ENCODE results near the gene GBX2. TPM values are rescaled to one million over a fixed set of nuclear protein-coding genes. Genes with fewer than 3 reads are reported as not detected.

GBX2 gene
- polyA plus RNA-seq, 1 donor from 2014 or later, result not detected

Other genes starting within 250 kb of the GBX2 start
- gene ASB18, start 96.0 kb upstream of the GBX2 start, polyA plus RNA-seq, result not detected

All from IgD-negative memory B cell (primary cell).